ENCODE data around the gene HAVCR2.
"Not testable (repeated sequence)": the region's sequence is repeated elsewhere in the genome, so short reads cannot be mapped to it uniquely, and the experiment has no call there.

HAVCR2 gene

GRCh38 chr5:157069949-157070348, 38.9 kb downstream of the HAVCR2 start:
- no peak overlapping the region for H3K4me3 ChIP-seq
- H3K9me3 ChIP-seq = no peaks in the 10 kb centered on the region
- H3K36me3 ChIP-seq (replicated peaks) = no peaks in the 10 kb centered on the region
- in situ Hi-C loops (cut with MboI; ENCODE audit: low sequenced_read_pairs) = no loop called here
- DNase-seq (ENCODE audit: low spot score in 2 of 2) = no peak
- peaks cover 5% of the 10 kb centered on the region; the same call in 1 of the 2 replicates for H3K27me3 ChIP-seq (ENCODE audit: low read depth)
- H3K4me1 ChIP-seq = no peaks in the 10 kb centered on the region

- H3K9me3 ChIP-seq = no peaks in the 10 kb centered on the region
- in situ Hi-C loops (cut with MboI; ENCODE audit: low sequenced_read_pairs) = no loop called here
- no peak overlapping the region for H3K4me3 ChIP-seq
- peaks cover 5% of the 10 kb centered on the region; the same call in 1 of the 2 replicates for H3K27me3 ChIP-seq (ENCODE audit: low read depth)
- no peaks in the 10 kb centered on the region for H3K4me1 ChIP-seq
- H3K36me3 ChIP-seq (replicated peaks) = no peaks in the 10 kb centered on the region
- no peak for DNase-seq (ENCODE audit: low spot score in 2 of 2)
Observed at GRCh38 chr5:157068785-157069184, 40.1 kb downstream of the HAVCR2 start.

GRCh38 chr5:157068339-157068738, 40.5 kb downstream of the HAVCR2 start:
- Histone ChIP-seq H3K4me1 (no peaks in the 10 kb centered on the region), H3K4me3 (no peak overlapping the region), H3K27me3 (ENCODE audit: low read depth) (peaks cover 5% of the 10 kb centered on the region; the same call in 1 of the 2 replicates), H3K36me3 (replicated peaks) (no peaks in the 10 kb centered on the region), H3K9me3 (no peaks in the 10 kb centered on the region)
- no peak for DNase-seq (ENCODE audit: low spot score in 2 of 2)
- in situ Hi-C loops (cut with MboI; ENCODE audit: low sequenced_read_pairs) = no loop called here

GRCh38 chr5:157067005-157067404, 41.8 kb downstream of the HAVCR2 start:
- in situ Hi-C loops (cut with MboI; ENCODE audit: low sequenced_read_pairs) = no loop called here
- Histone ChIP-seq H3K27me3 (ENCODE audit: low read depth) (peaks cover 4% of the 10 kb centered on the region; the same call in 1 of the 2 replicates), H3K4me3 (no peak overlapping the region), H3K36me3 (replicated peaks) (no peaks in the 10 kb centered on the region), H3K9me3 (no peaks in the 10 kb centered on the region), H3K4me1 (no peaks in the 10 kb centered on the region)
- no peak for DNase-seq (ENCODE audit: low spot score in 2 of 2)

GRCh38 chr5:157066080-157066479, 42.8 kb downstream of the HAVCR2 start:
- in situ Hi-C loops (cut with MboI; ENCODE audit: low sequenced_read_pairs) = no loop called here
- DNase-seq (ENCODE audit: low spot score in 2 of 2) = no peak
- Histone ChIP-seq H3K27me3 (ENCODE audit: low read depth) (no peaks in the 10 kb centered on the region), H3K4me1 (no peaks in the 10 kb centered on the region), H3K4me3 (no peak overlapping the region), H3K36me3 (replicated peaks) (no peaks in the 10 kb centered on the region), H3K9me3 (no peaks in the 10 kb centered on the region)

GRCh38 chr5:157063776-157064430, 44.9 kb downstream of the HAVCR2 start:
- Histone ChIP-seq H3K9me3 (no peaks in the 10 kb centered on the region), H3K4me3 (no peak overlapping the region), H3K4me1 (no peaks in the 10 kb centered on the region), H3K36me3 (replicated peaks) (no peaks in the 10 kb centered on the region), H3K27me3 (ENCODE audit: low read depth) (no peaks in the 10 kb centered on the region)
- in situ Hi-C loops (cut with MboI; ENCODE audit: low sequenced_read_pairs) = no loop called here
- DNase-seq (ENCODE audit: low spot score in 2 of 2) = no peak

- in situ Hi-C loops (cut with MboI; ENCODE audit: low sequenced_read_pairs) = no loop called here
- Histone ChIP-seq H3K36me3 (replicated peaks) (no peaks in the 10 kb centered on the region), H3K9me3 (no peaks in the 10 kb centered on the region), H3K4me3 (no peak overlapping the region), H3K4me1 (no peaks in the 10 kb centered on the region), H3K27me3 (ENCODE audit: low read depth) (no peaks in the 10 kb centered on the region)
- DNase-seq (ENCODE audit: low spot score in 2 of 2) = no peak
Observed at GRCh38 chr5:157059891-157060290, 49.0 kb downstream of the HAVCR2 start.

- H3K36me3 ChIP-seq (replicated peaks) = no peaks in the 10 kb centered on the region
- no peaks in the 10 kb centered on the region for H3K4me1 ChIP-seq
- no peaks in the 10 kb centered on the region for H3K27me3 ChIP-seq (ENCODE audit: low read depth)
- in situ Hi-C loops (cut with MboI; ENCODE audit: low sequenced_read_pairs) = no loop called here
- DNase-seq (ENCODE audit: low spot score in 2 of 2) = no peak
- H3K4me3 ChIP-seq = no peak within 1 kb of the TSS
- H3K9me3 ChIP-seq = no peaks in the 10 kb centered on the region
Observed at GRCh38 chr5:157059093-157059539, 49.7 kb downstream of the HAVCR2 start, which contains the start of gene HAVCR1. TSS of gene HAVCR1 (minus strand) at chr5:157059116. CDS start at chr5:157057943, 1,173 bp downstream.

- no peak for DNase-seq (ENCODE audit: low spot score in 2 of 2)
- no peaks in the 10 kb centered on the region for H3K4me1 ChIP-seq
Observed at GRCh38 chr5:157057459-157058370, 51.1 kb downstream of the HAVCR2 start.

GRCh38 chr5:157056848-157057247, 52.0 kb downstream of the HAVCR2 start:
- H3K9me3 ChIP-seq; H3K4me1 ChIP-seq; H3K27me3 ChIP-seq (ENCODE audit: low read depth); H3K4me3 ChIP-seq; H3K36me3 ChIP-seq (replicated peaks); in situ Hi-C loops (cut with MboI; ENCODE audit: low sequenced_read_pairs); DNase-seq (ENCODE audit: low spot score in 2 of 2): not testable (repeated sequence)

More at GRCh38 chr5:157057459-157058370, 51.1 kb downstream of the HAVCR2 start:
- H3K36me3 ChIP-seq (replicated peaks) = no peaks in the 10 kb centered on the region
- H3K4me3 ChIP-seq = no peak overlapping the region
- in situ Hi-C loops (cut with MboI; ENCODE audit: low sequenced_read_pairs) = no loop called here
- no peaks in the 10 kb centered on the region for H3K9me3 ChIP-seq
- no peaks in the 10 kb centered on the region for H3K27me3 ChIP-seq (ENCODE audit: low read depth)

- Histone ChIP-seq H3K36me3 (replicated peaks) (no peaks in the 10 kb centered on the region), H3K27me3 (ENCODE audit: low read depth) (peaks cover 14% of the 10 kb centered on the region), H3K4me3 (no peak overlapping the region), H3K9me3 (no peaks in the 10 kb centered on the region), H3K4me1 (no peaks in the 10 kb centered on the region)
- in situ Hi-C loops (cut with MboI; ENCODE audit: low sequenced_read_pairs) = no loop called here
- DNase-seq (ENCODE audit: low spot score in 2 of 2) = no peak
Observed at GRCh38 chr5:157051604-157052245, 57.1 kb downstream of the HAVCR2 start.

- Histone ChIP-seq H3K27me3 (ENCODE audit: low read depth) (peaks cover 14% of the 10 kb centered on the region), H3K9me3 (no peaks in the 10 kb centered on the region), H3K36me3 (replicated peaks) (no peaks in the 10 kb centered on the region), H3K4me1 (no peaks in the 10 kb centered on the region), H3K4me3 (no peak overlapping the region)
- no peak for DNase-seq (ENCODE audit: low spot score in 2 of 2)
- in situ Hi-C loops (cut with MboI; ENCODE audit: low sequenced_read_pairs) = no loop called here
Observed at GRCh38 chr5:157050050-157050449, 58.8 kb downstream of the HAVCR2 start.

- H3K4me3 ChIP-seq = no peak overlapping the region
- DNase-seq (ENCODE audit: low spot score in 2 of 2) = no peak
- peaks cover 14% of the 10 kb centered on the region for H3K27me3 ChIP-seq (ENCODE audit: low read depth)
- in situ Hi-C loops (cut with MboI; ENCODE audit: low sequenced_read_pairs) = no loop called here
- no peaks in the 10 kb centered on the region for H3K9me3 ChIP-seq
- no peaks in the 10 kb centered on the region for H3K4me1 ChIP-seq
- H3K36me3 ChIP-seq (replicated peaks) = no peaks in the 10 kb centered on the region
Observed at GRCh38 chr5:157049605-157050004, 59.2 kb downstream of the HAVCR2 start.

- no peaks in the 10 kb centered on the region for H3K9me3 ChIP-seq
- in situ Hi-C loops (cut with MboI; ENCODE audit: low sequenced_read_pairs) = no loop called here
- DNase-seq (ENCODE audit: low spot score in 2 of 2) = no peak
- H3K4me3 ChIP-seq = no peak overlapping the region
- H3K27me3 ChIP-seq (ENCODE audit: low read depth) = peaks cover 14% of the 10 kb centered on the region
- no peaks in the 10 kb centered on the region for H3K4me1 ChIP-seq
- no peaks in the 10 kb centered on the region for H3K36me3 ChIP-seq (replicated peaks)
Observed at GRCh38 chr5:157047898-157048297, 60.9 kb downstream of the HAVCR2 start.
